Activated T-cell treated with anti-CD3 and anti-CD28 coated beads for 4 hours (primary cell): Measurements from ENCODE around the gene SPATA31A5.
"Not testable (repeated sequence)": the region's sequence is repeated elsewhere in the genome, so short reads cannot be mapped to it uniquely, and the experiment has no call there.

Experiments used
- DNase-seq: peaks from one replicate; pipeline ENCODE4 v3.0.0-alpha.2; 2020

SPATA31A5 gene

GRCh38 chr9:60914107-60914506 lies at the start of gene SPATA31A5:
Gene SPATA31A5, plus strand, starts transcription at chr9:60914407. Its CDS starts 29 bp downstream, at chr9:60914436.
- not testable (repeated sequence) for DNase-seq

GRCh38 chr9:60962990-60963350 lies 48.8 kb downstream of the SPATA31A5 start:
- DNase-seq: not testable (repeated sequence)

- not testable (repeated sequence) for DNase-seq
Measured at GRCh38 chr9:60966382-60966781, 52.2 kb downstream of the SPATA31A5 start.
